Glutamatergic neuron (in vitro differentiated cells): ENCODE measurements around the gene ZNF784. TPM values are rescaled to one million over a fixed set of nuclear protein-coding genes. Genes with fewer than 3 reads are reported as not detected.

Source experiments
- DNase-seq: peaks from one replicate; pipeline ENCODE4 v3.0.0; 2022
- H3K27ac Mint-ChIP-seq: one replicate; pipeline ENCODE4 v1.8.0; 2020; ENCODE audit warnings: mild to moderate bottlenecking, mixed read lengths, inconsistent platforms; ENCODE audit not compliant: unreplicated experiment
- H3K27me3 Mint-ChIP-seq: one replicate; pipeline ENCODE4 v1.8.0; 2020; ENCODE audit warnings: mild to moderate bottlenecking, moderate library complexity, mixed read lengths, inconsistent platforms; ENCODE audit not compliant: unreplicated experiment
- H3K36me3 Mint-ChIP-seq: one replicate; pipeline ENCODE4 v1.8.0; 2020; ENCODE audit warnings: mild to moderate bottlenecking, mixed read lengths, inconsistent platforms; ENCODE audit not compliant: unreplicated experiment
- H3K4me1 Mint-ChIP-seq: one replicate; pipeline ENCODE4 v1.8.0; 2020; ENCODE audit warnings: mild to moderate bottlenecking, low read depth, mixed read lengths, inconsistent platforms; ENCODE audit not compliant: unreplicated experiment
- H3K4me3 Mint-ChIP-seq: one replicate; pipeline ENCODE4 v1.8.0; 2020; ENCODE audit warnings: mild to moderate bottlenecking, mixed read lengths, inconsistent platforms; ENCODE audit not compliant: unreplicated experiment
- H3K9me3 Mint-ChIP-seq: one replicate; pipeline ENCODE4 v1.8.0; 2020; ENCODE audit warnings: mild to moderate bottlenecking, moderate library complexity, mixed read lengths, inconsistent platforms; ENCODE audit not compliant: unreplicated experiment
- total RNA-seq: library from RNA; stranded (reverse); fragmentation: NEBNext Ultra II Directional; extraction: Animal tissue kit (Norgen Biotek cat#: 25700); gene quantifications from one replicate; pipeline ENCODE4 v1.2.1, GENCODE V29; 2021; ENCODE audit not compliant: unreplicated experiment
- TF ChIP-seq, protein P1 (sequence below): fragments of 200-600 bp; sonication (generic); IDR thresholded peaks from one replicate; pipeline ENCODE4 v1.5.0; 2021; ENCODE audit not compliant: partially characterized antibody, unreplicated experiment

Gene ZNF784
- total RNA-seq, 1 donor from 2014 or later: 8.4 TPM

DNA sequence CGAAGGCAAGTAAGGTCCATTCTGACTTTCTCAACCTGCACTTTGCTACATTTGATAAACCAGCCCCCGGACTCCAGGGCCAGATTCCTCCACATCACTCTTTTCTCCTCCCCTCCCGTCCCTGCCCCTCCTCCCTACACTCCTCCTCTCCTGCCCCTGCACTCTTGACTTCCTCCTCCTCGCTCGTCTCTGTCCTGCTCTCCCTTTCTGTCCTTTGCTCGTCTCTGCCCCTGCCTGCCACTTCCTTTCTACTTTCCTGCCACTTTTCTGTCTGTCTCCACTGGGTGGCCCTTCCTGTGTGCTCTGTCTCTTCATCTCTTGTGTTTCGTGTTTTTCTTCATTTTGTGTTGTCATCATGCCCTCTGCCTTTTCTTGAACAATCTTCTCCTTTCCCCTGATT, 37.5 kb upstream of the ZNF784 start:
- Mint-ChIP-seq H3K4me3 (no peak overlapping the region), H3K27ac (no peak overlapping the region), H3K36me3 (no peaks in the 10 kb centered on the region), H3K4me1 (peaks cover 16% of the 10 kb centered on the region), H3K27me3 (no peaks in the 10 kb centered on the region), H3K9me3 (peaks cover 11% of the 10 kb centered on the region)
- TF ChIP-seq, protein P1, sequence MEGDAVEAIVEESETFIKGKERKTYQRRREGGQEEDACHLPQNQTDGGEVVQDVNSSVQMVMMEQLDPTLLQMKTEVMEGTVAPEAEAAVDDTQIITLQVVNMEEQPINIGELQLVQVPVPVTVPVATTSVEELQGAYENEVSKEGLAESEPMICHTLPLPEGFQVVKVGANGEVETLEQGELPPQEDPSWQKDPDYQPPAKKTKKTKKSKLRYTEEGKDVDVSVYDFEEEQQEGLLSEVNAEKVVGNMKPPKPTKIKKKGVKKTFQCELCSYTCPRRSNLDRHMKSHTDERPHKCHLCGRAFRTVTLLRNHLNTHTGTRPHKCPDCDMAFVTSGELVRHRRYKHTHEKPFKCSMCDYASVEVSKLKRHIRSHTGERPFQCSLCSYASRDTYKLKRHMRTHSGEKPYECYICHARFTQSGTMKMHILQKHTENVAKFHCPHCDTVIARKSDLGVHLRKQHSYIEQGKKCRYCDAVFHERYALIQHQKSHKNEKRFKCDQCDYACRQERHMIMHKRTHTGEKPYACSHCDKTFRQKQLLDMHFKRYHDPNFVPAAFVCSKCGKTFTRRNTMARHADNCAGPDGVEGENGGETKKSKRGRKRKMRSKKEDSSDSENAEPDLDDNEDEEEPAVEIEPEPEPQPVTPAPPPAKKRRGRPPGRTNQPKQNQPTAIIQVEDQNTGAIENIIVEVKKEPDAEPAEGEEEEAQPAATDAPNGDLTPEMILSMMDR: no peak
- no peak for DNase-seq

DNA sequence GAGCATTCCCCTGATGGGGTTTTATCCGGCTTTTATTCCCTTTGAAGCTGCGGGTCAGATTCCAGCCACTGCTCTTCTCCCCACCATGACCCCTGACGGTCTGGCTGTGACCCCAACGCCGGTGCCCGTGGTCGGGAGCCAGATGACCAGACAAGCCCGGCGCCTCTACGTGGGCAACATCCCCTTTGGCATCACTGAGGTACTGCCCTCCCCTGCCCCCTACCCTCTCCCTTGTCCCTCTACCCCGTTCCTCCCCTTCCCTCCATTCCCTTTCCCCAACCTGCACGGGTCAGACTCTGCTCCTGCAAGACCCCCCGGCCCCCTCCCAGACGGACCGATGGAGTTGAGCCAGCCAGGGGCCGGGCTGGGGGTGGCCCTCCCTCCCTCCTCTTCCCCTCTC, 36.6 kb upstream of the ZNF784 start:
- H3K9me3 Mint-ChIP-seq: peaks cover 11% of the 10 kb centered on the region
- TF ChIP-seq, protein P1: no peak
- H3K36me3 Mint-ChIP-seq: no peaks in the 10 kb centered on the region
- H3K4me1 Mint-ChIP-seq: peaks cover 17% of the 10 kb centered on the region
- H3K4me3 Mint-ChIP-seq: no peak overlapping the region
- DNase-seq: no peak
- H3K27me3 Mint-ChIP-seq: no peaks in the 10 kb centered on the region
- H3K27ac Mint-ChIP-seq: no peak overlapping the region

DNA sequence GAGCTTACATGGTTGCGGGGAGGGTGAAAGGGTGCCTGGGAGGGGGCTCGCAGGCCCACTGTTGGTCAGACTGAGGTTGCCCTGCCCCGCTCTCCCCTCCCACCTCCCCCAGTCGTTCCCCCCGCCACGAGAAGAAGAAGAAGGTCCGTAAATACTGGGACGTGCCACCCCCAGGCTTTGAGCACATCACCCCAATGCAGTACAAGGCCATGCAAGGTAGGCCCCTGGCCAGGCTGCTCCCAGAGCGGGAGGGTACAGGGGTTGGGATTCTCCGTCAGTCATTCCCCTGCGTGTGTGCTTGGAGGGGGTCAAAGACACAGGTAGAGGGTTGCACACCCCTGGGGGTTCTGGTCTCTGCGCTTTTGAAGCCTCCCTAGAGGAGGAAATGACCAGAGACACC, 36.0 kb upstream of the ZNF784 start:
- peaks cover 14% of the 10 kb centered on the region for H3K9me3 Mint-ChIP-seq
- H3K27ac Mint-ChIP-seq: no peak overlapping the region
- peaks cover 2% of the 10 kb centered on the region for H3K27me3 Mint-ChIP-seq
- H3K4me1 Mint-ChIP-seq: peaks cover 20% of the 10 kb centered on the region
- H3K36me3 Mint-ChIP-seq: no peaks in the 10 kb centered on the region
- TF ChIP-seq, protein P1: no peak
- no peak for DNase-seq
- H3K4me3 Mint-ChIP-seq: no peak overlapping the region

DNA sequence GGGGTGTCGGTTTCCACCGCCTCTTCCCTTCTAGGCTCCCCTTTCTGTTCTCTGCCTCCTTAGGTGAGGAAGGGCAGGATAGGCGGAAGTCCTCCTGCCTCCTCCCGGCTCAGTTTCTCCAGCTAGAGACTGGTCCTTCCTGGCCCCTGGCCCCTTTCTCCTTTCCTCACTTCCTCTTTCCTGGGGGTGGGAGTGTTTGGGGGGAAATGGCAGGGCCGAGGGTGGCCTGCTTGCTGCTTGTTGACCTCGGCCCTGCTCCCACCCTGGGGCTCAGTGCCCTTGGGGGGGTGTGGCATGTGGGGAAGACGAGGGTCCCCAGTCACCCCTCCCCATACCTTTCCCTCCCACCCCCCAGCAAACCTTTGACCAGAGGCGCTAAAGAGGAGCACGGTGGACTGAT, 35.5 kb upstream of the ZNF784 start:
- Mint-ChIP-seq H3K9me3 (peaks cover 14% of the 10 kb centered on the region), H3K27me3 (peaks cover 2% of the 10 kb centered on the region), H3K36me3 (no peaks in the 10 kb centered on the region), H3K27ac (peak overlapping the region; percentile 84), H3K4me1 (peaks cover 20% of the 10 kb centered on the region), H3K4me3 (peak overlapping the region; percentile 72)
- DNase-seq: no peak
- TF ChIP-seq, protein P1: no peak

DNA sequence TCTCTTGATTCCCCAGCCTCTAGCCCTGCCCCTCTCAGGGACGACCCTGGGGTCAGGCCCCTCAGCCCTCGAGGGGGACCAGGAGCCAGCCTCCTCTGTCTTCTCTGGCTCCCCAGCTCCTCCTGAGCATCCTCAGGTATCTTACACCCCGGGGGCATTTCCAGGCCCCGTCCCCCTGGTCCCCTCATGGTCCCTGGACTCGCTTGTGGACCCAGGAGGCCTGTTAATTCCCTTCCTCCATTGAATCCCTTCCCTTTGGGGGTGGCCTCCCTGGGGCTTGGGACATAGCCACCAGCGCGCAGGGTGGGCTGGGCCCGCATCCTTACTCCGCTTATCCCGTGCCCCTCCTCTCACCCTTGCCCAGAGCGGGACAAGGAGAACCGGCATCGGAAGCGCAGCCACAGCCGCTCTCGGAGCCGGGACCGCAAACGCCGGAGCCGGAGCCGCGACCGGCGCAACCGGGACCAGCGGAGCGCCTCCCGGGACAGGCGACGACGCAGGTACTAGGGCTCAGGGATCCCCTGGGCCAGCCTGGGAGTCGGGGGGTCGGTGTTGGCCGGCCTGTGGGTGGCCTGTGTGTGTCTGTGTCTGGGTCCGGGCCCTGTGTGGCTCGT, 34.6 kb upstream of the ZNF784 start:
- peaks cover 9% of the 10 kb centered on the region for H3K27me3 Mint-ChIP-seq
- peaks cover 20% of the 10 kb centered on the region for H3K4me1 Mint-ChIP-seq
- TF ChIP-seq, protein P1: no peak
- H3K9me3 Mint-ChIP-seq: peaks cover 19% of the 10 kb centered on the region
- no peaks in the 10 kb centered on the region for H3K36me3 Mint-ChIP-seq
- H3K27ac Mint-ChIP-seq: peak overlapping the region; percentile 84
- DNase-seq: no peak
- peak overlapping the region; percentile 72 for H3K4me3 Mint-ChIP-seq
